Erythroblast (primary cell): ENCODE measurements around the gene P2RY12.

ENCODE experiments used
- GATA1 ChIP-seq: IDR thresholded peaks from 2 replicates; pipeline ENCODE4 v1.6.1; 2011; ENCODE audit warnings: low read depth, mild to moderate bottlenecking, control low read depth, low read length, moderate library complexity
- POLR2A ChIP-seq: IDR thresholded peaks from 2 replicates; pipeline ENCODE4 v1.6.1; 2011; ENCODE audit warnings: mild to moderate bottlenecking, low read length

DNA sequence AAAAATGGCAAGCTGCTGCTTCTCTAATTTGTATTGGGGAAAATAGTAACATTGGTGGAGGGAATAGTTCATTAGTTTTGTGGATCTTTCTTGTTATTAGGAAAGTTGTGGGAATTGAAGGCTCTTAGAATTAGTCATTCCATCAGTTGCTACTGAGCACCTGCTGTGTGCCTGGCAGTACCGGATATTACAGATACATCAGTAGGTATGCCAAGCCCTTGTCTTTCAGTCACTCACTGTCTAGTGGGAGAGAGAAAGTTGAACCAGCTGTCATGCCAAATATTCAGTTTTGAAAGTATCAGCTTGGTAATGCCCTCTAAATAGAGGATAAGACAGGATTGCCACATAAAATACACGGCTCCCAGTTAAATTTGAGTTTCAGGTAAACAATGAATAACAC is 43.8 kb upstream of the P2RY12 start:
- no peak for TF ChIP-seq POLR2A
- TF ChIP-seq GATA1 = no peak
